Iris pigment epithelial cell (primary cell): Measurements from ENCODE around the gene TREX2.

Experiments
- DNase-seq: peaks from one replicate; pipeline ENCODE4 v3.0.0-alpha.2; 2011; ENCODE audit warnings: low read depth

TREX2 gene

GRCh38 chrX:153455571-153455970, 9.7 kb upstream of the TREX2 start:
- no peak for DNase-seq

GRCh38 chrX:153454901-153455550, 9.2 kb upstream of the TREX2 start:
- DNase-seq: no peak

- no peak for DNase-seq
Measured at GRCh38 chrX:153450949-153451277, 5.1 kb upstream of the TREX2 start.

- no peak for DNase-seq
Measured at GRCh38 chrX:153450114-153450948, 4.5 kb upstream of the TREX2 start.

- no peak for DNase-seq
Measured at GRCh38 chrX:153449368-153450113, 3.7 kb upstream of the TREX2 start.

GRCh38 chrX:153448556-153449367, 2.9 kb upstream of the TREX2 start:
- no peak for DNase-seq

- DNase-seq: no peak
Measured at GRCh38 chrX:153447581-153447960, 1.7 kb upstream of the TREX2 start.

- no peak for DNase-seq
Measured at GRCh38 chrX:153446950-153447580, 1.2 kb upstream of the TREX2 start.

- no peak for DNase-seq
Measured at GRCh38 chrX:153446636-153446936, 730 bp upstream of the TREX2 start.

GRCh38 chrX:153445106-153445855, 575 bp downstream of the TREX2 start:
- no peak for DNase-seq

- DNase-seq: no peak
Measured at GRCh38 chrX:153444333-153445011, 1.4 kb downstream of the TREX2 start.

- no peak for DNase-seq
Measured at GRCh38 chrX:153443476-153444332, 2.2 kb downstream of the TREX2 start.

GRCh38 chrX:153442463-153442862, 3.4 kb downstream of the TREX2 start:
- DNase-seq: no peak

- no peak for DNase-seq
Measured at GRCh38 chrX:153441981-153442380, 3.9 kb downstream of the TREX2 start.

- DNase-seq: no peak
Measured at GRCh38 chrX:153441296-153441695, 4.6 kb downstream of the TREX2 start.

- DNase-seq: no peak
Measured at GRCh38 chrX:153440556-153441135, 5.2 kb downstream of the TREX2 start.

- no peak for DNase-seq
Measured at GRCh38 chrX:153439977-153440376, 5.9 kb downstream of the TREX2 start.

GRCh38 chrX:153438532-153438931, 7.3 kb downstream of the TREX2 start:
- DNase-seq: peak; percentile 24

GRCh38 chrX:153435845-153436244, 10.0 kb downstream of the TREX2 start:
- DNase-seq: no peak
